Activated CD4-positive, alpha-beta T cell treated with anti-CD3 and anti-CD28 coated beads for 1 hour (primary cell): Measurements from ENCODE around the gene TMEM86A.

Source experiments
- DNase-seq: peaks from one replicate; pipeline ENCODE4 v3.0.0-alpha.2; 2020

TMEM86A gene

DNA sequence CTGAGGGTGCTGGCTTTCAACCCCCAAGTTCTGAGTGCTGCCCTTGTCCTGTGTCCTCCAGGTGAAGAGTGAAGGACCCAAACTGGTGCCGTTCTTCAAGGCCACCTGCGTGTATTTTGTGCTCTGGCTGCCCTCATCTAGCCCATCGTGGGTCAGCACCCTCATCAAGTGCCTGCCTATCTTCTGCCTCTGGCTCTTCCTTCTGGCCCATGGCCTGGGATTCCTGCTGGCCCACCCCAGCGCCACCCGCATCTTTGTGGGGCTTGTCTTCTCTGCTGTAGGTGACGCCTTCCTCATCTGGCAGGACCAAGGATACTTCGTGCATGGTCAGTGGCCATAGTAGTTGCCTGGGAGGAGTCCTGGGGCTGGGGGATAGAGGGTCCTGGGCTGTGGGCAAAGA, 2.3 kb downstream of the TMEM86A start:
- no peak for DNase-seq

- no peak for DNase-seq
Measured at GRCh38 chr11:18701614-18702216, 3.1 kb downstream of the TMEM86A start.

- no peak for DNase-seq
Measured at GRCh38 chr11:18703001-18703763, 4.6 kb downstream of the TMEM86A start.

GRCh38 chr11:18704045-18704645, 5.6 kb downstream of the TMEM86A start:
- DNase-seq: no peak

DNA sequence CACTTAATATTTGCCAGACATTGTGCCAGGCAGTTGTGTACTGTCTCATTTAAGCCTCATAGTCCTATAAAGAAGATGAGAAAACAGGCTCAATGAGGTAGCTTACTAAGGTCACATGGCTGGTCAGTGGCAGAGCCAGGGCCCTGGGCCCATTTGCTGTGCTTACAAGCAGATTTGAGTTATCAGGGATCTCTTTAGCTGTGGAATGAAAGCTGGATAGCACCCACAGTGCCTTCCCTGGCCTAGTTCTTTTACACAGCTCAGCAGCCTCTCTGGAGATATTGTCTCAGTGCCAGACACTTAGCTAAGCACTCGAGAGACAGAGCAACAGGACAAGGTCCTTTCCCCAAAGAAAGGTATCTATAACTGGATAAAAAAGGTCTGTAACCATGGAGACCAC, 6.1 kb downstream of the TMEM86A start:
- no peak for DNase-seq

DNA sequence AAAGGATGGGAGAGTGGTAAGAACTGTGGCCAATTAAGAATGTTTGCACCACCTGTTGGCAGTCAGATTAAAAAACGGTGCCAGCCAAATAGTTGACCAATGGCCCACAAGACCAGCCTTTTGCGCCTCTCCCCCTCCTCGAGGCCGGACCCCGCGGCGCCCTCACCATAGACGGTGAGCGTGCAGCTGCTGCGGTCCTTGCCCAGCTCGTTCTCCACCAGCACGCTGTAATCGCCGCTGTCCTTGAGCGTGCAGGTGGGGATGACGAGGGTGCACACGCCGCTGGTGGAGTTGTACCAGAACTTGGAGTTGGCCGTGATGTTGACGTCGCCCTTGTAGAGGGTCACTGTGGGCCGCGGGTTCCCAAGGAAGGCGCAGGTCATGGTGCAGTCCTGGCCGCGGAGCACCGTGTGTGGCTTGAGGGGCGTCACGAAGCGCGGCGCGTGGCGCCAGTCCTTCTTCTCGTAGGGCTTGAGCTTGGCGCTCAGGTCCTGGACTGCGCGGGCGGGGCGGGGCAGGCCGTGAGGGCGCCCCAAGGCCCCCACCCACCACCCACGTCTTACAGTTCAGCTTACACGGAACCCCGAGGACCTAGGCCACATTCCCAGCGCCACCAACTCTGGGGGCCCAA, 7.2 kb downstream of the TMEM86A start:
- no peak for DNase-seq

DNA sequence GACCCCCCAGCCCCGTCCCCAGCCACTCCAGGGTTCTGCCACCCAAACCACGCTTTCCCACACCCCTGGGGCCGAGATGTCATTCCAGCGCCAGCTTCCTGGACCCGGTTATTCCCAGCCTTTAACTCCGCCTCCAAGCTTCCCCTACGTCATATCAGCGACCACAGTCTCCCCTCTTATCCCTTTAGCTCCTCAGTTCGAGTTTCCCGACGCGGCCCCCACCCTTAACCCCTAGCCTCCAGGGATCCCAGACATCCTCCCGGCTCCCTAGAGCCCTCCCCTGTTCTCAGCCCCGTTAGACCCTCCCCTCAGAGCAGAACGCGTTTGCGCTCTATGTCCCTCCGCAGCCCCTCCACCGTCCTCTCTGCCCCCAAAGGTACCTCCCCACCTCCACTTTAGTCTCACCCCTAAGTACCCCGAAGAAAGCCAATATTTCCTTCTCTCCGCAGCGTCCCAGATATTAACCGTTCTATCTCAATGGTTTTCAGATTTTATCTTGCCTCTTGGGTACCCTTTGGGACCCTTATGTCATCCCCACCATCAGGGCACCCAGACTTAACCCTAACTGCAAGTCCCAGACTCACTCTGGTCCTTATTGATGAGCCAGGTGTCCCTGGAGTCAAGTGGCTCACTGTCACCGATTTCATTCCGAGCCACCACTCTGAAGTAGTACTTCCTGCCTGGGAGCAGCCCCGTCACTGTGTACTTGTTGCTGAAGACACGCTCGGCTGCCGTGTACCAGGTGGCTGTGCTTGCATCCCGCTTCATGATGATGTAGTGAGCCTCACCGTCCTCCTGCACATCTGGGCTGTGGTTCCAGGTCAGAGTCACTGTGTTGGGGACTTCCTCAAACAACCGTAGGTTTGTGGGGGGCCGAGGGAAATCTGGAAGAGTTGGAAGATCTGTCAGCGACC, 8.0 kb downstream of the TMEM86A start:
- DNase-seq: peak; percentile 35

DNA sequence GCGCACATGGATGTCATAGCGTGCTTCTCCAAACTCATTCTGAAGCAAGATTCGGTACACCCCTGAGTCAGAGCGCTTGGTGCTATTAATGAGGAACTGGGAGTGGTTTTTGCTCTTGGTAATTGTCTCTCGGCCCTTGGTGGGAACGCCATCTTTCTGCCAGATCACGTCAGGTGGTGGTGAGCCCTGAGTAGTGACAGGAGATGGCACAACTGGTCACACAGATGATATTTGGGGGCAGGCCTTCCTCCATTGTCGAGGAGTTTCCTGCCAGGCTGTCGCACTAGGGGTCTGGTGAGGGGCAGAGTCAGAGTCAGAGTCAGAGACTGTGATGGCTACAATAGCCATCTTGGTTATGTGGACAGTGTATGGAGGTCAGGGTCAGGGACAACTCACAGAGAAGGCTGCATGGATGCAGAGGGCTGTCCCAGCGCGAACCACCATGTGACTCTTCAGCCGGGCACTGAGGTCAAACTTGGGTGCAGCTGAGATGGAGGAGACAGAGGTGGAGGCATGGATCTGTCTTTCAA, 9.3 kb downstream of the TMEM86A start:
- DNase-seq: no peak

GRCh38 chr11:18709414-18709813, 10.8 kb downstream of the TMEM86A start:
- DNase-seq: no peak

DNA sequence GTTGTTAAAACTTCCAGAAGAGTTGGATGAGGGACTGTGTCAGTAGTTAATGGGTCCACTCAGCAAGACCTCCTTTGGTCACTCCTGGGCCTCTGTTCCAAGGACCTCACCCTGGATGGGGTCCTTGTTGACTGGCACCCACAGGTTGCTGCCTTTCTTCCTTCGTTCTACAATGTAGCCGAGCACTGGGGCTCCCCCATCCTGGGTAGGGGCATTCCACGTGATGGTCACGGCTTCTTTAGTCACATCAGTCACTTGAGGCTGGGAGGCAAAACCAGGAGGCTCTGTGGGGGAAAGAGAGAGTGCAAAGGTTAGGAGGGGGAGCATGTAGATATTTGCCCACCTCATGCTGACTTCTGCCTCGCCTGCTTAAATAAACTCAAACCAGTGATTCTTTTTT, 12.0 kb downstream of the TMEM86A start:
- no peak for DNase-seq

DNA sequence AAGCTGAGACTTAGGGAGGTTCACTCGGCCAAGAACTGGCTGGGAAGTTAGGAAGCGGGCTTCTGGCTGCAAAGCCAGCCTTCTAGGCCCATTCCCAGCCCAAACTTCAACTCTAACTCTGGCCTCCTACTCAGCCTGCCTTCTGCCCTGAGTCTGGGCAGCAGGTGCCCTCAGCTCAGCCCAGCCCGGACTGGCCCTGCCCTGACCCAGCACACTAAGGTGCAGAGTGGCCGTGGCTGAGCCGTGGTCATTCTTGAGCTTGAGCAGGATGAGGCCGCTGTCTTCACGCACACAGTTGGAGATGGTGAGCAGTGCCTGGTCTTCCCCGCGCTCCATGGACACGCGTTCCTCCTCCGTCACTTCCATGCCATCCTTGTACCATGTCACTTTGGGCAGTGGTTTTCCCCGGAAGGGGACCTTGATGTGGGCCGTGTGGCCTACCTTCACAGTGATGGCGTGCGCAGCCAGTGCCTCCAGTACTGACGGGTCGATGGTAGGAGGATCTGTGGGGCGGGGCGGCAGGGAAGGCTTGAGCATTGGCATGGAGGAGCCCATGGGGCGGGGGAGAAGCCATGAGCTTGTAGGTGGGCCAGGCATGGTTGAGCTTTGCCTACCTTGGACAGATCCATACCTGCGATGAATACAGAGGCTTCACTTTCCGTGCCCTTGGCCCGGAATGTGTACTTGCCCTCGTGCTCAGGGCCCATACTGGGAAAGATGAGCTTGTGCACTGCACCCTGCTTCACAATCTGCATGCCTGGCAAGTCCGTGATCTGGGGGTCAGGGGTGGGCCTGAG, 15.3 kb downstream of the TMEM86A start:
- DNase-seq: no peak

DNA sequence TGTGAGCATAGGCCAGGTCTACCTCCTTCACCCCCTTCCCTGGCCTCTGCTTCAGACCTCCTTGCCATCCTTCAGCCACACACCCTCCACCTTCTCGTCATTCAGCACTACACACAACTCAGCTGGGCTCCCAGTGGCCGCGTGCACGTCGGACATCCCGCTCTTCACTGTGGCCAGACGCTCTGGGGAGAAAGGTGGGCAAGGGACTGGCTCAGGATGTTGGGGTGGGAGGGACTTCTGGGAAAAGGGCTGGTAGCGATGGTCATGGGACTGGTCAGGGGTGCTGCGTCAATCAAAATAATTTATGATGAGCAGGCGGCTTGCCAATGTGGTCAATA, 15.8 kb downstream of the TMEM86A start:
- no peak for DNase-seq

- DNase-seq: no peak
Measured at GRCh38 chr11:18715476-18715875, 16.9 kb downstream of the TMEM86A start.

GRCh38 chr11:18720091-18720807, 21.7 kb downstream of the TMEM86A start:
- DNase-seq: no peak

- DNase-seq: peak; percentile 66
Measured at GRCh38 chr11:18720808-18721560, 22.4 kb downstream of the TMEM86A start.

GRCh38 chr11:18721561-18722292, 23.1 kb downstream of the TMEM86A start:
- no peak for DNase-seq

GRCh38 chr11:18722293-18722637, 23.7 kb downstream of the TMEM86A start:
- DNase-seq: no peak

GRCh38 chr11:18723991-18724390, 25.4 kb downstream of the TMEM86A start:
- DNase-seq: no peak

GRCh38 chr11:18726040-18726439, 27.5 kb downstream of the TMEM86A start, which contains the start of gene IGSF22:
Gene IGSF22, minus strand, starts transcription at chr11:18726188. Its CDS starts 1,952 bp downstream, at chr11:18724236.
- DNase-seq: no peak
